Measurements from ENCODE around the gene SIGMAR1.

- TF ChIP-seq CTCF (IDR thresholded peaks at IDR 0.05; ENCODE audit: low read length), result no peak
- TF ChIP-seq EZH2 (optimal IDR thresholded peaks at IDR 0.05; ENCODE audit: low read depth, low read length), result no peak
Measured at GRCh38 chr9:34675869-34676268, 38.3 kb upstream of the SIGMAR1 start.

Measured in MM.1S (cell line).